SK-N-SH (cell line): Measurements from ENCODE around the gene SLC22A14. TPM values are rescaled to one million over a fixed set of nuclear protein-coding genes. Genes with fewer than 3 reads are reported as not detected.

Source experiments
- CTCF ChIA-PET: fragments of 300-600, 350-600 bp; formaldehyde crosslinking; extraction: SDS; loops from one replicate; lab custom pipeline; 2021; lab: Yijun Ruan, JAX
- POLR2A ChIA-PET: fragments of 350-600 bp; sonication (Branson Sonifier 250); formaldehyde crosslinking; extraction: SDS; loops from one replicate; lab custom pipeline; 2020; ENCODE audit warnings: antibody characterized with exemption, inconsistent platforms; lab: Yijun Ruan, JAX
- DNase-seq: peaks from one replicate; pipeline ENCODE4 v3.0.0; 2012
- H2AFZ ChIP-seq: fragments of 200-600 bp; sonication (generic); 2 replicates; pipeline ENCODE4 v1.8.1; 2016; ENCODE audit warnings: antibody characterized with exemption, mild to moderate bottlenecking, low read depth
- H3F3A ChIP-seq: fragments of 200-600 bp; sonication (generic); replicated peaks from 2 replicates; pipeline ENCODE3; 2016; ENCODE audit warnings: antibody characterized with exemption, mild to moderate bottlenecking; ENCODE audit not compliant: insufficient read depth
- H3K27ac ChIP-seq, 2 experiments: fragments of 200-500 bp in 1 of 2; fragments of 200-600 bp in 1 of 2; sonication (Bioruptor generic) in 1 of 2; sonication (generic), shearing (Covaris generic) in 1 of 2; 2 replicates each; pipeline versions ENCODE4 v1.5.1 to v1.6.1; 2014 to 2016; ENCODE audit warnings: low read depth in 2 of 2, inconsistent platforms in 1 of 2, low read length in 1 of 2, mild to moderate bottlenecking in 1 of 2, mixed read lengths in 1 of 2
- H3K27me3 ChIP-seq: fragments of 200-600 bp; sonication (generic), shearing (Covaris generic); 2 replicates; pipeline ENCODE4 v1.6.1; 2016; ENCODE audit warnings: mixed run types; ENCODE audit not compliant: insufficient read depth
- H3K36me3 ChIP-seq, 2 experiments: fragments of 200-500 bp in 1 of 2; fragments of 200-600 bp in 1 of 2; sonication (Bioruptor generic) in 1 of 2; sonication (generic) in 1 of 2; replicated peaks in 1 of 2; 2 replicates each; pipeline versions ENCODE3 to v1.5.1; 2014 to 2016; ENCODE audit warnings: low read length in 1 of 2, mild to moderate bottlenecking in 1 of 2; ENCODE audit not compliant: insufficient read depth in 2 of 2, control insufficient read depth in 1 of 2
- H3K4me1 ChIP-seq, 2 experiments: fragments of 200-500 bp in 1 of 2; fragments of 200-600 bp in 1 of 2; sonication (Bioruptor generic) in 1 of 2; sonication (generic), shearing (Covaris generic) in 1 of 2; 2 replicates each; pipeline versions ENCODE4 v1.5.1 to v1.6.1; 2014 to 2016; ENCODE audit warnings: low read depth in 1 of 2, low read length in 1 of 2, mixed run types in 1 of 2; ENCODE audit not compliant: insufficient read depth in 2 of 2, control insufficient read depth in 1 of 2
- H3K4me2 ChIP-seq: fragments of 200-600 bp; sonication (generic), shearing (Covaris generic); 2 replicates; pipeline ENCODE4 v1.6.1; 2017; ENCODE audit warnings: mixed run types
- H3K4me3 ChIP-seq, 2 experiments: fragments of 200-500 bp in 1 of 2; fragments of 200-600 bp in 1 of 2; sonication (Bioruptor generic) in 1 of 2; sonication (generic), shearing (Covaris generic) in 1 of 2; 2 replicates each; pipeline versions ENCODE4 v1.5.1 to v1.8.1; 2014 to 2016; ENCODE audit warnings: low read depth in 2 of 2, inconsistent platforms in 1 of 2, low read length in 1 of 2, mild to moderate bottlenecking in 1 of 2, mixed read lengths in 1 of 2, moderate library complexity in 1 of 2
- H3K79me2 ChIP-seq: fragments of 200-600 bp; sonication (generic); 2 replicates; pipeline ENCODE4 v1.8.1; 2017; ENCODE audit warnings: mild to moderate bottlenecking; ENCODE audit not compliant: insufficient read depth
- H3K9ac ChIP-seq: fragments of 200-600 bp; sonication (generic); 2 replicates; pipeline ENCODE4 v1.6.1; 2017; ENCODE audit warnings: mixed run types
- H3K9me2 ChIP-seq: fragments of 200-600 bp; sonication (generic); 2 replicates; pipeline ENCODE4 v1.6.1; 2017; ENCODE audit warnings: mixed run types
- H3K9me3 ChIP-seq: fragments of 200-600 bp; sonication (generic); 2 replicates; pipeline ENCODE4 v1.6.1; 2017; ENCODE audit warnings: mixed run types, mild to moderate bottlenecking, moderate library complexity
- H4K20me1 ChIP-seq: fragments of 200-600 bp; sonication (generic); 2 replicates; pipeline ENCODE4 v1.6.1; 2017; ENCODE audit warnings: mild to moderate bottlenecking, mixed run types; ENCODE audit not compliant: insufficient read depth
- ELF1 ChIP-seq: IDR thresholded peaks from 2 replicates; pipeline ENCODE4 v1.4.0; 2012
- EP300 ChIP-seq, 2 experiments: IDR thresholded peaks; 2 replicates each; pipeline versions ENCODE4 v1.4.0 to v1.6.1; 2012; ENCODE audit warnings: borderline replicate concordance in 1 of 2, low read depth in 1 of 2, low read length in 1 of 2
- EZH2phosphoT487 ChIP-seq: fragments of 200-600 bp; sonication (generic); IDR thresholded peaks from 2 replicates; pipeline ENCODE4 v1.6.1; 2017; ENCODE audit warnings: low read depth, mixed run types, mild to moderate bottlenecking, antibody characterized with exemption, moderate library complexity, borderline replicate concordance
- FOSL2 ChIP-seq: IDR thresholded peaks from 2 replicates; pipeline ENCODE4 v1.4.0; 2012; ENCODE audit warnings: low read depth, mild to moderate bottlenecking, moderate library complexity, borderline replicate concordance
- JUND ChIP-seq: IDR thresholded peaks from 2 replicates; pipeline ENCODE4 v1.4.0; 2012
- MEF2A ChIP-seq: IDR thresholded peaks from 2 replicates; pipeline ENCODE4 v1.4.0; 2012; ENCODE audit warnings: low read depth, borderline replicate concordance
- MXI1 ChIP-seq: IDR thresholded peaks from 2 replicates; pipeline ENCODE4 v1.6.1; 2012; ENCODE audit warnings: mild to moderate bottlenecking, low read depth, low read length, improper control_type of control experiment
- RCOR1 ChIP-seq: fragments of 150-350 bp; IDR thresholded peaks from 2 replicates; pipeline ENCODE4 v1.6.1; 2017; ENCODE audit warnings: antibody characterized with exemption, low read length
- RXRA ChIP-seq: IDR thresholded peaks from 2 replicates; pipeline ENCODE4 v1.4.0; 2012; ENCODE audit warnings: low read depth, mild to moderate bottlenecking, borderline replicate concordance
- SMC3 ChIP-seq: IDR thresholded peaks from 2 replicates; pipeline ENCODE4 v1.6.1; 2012; ENCODE audit warnings: low read depth, low read length, improper control_type of control experiment
- TAF1 ChIP-seq: IDR thresholded peaks from 2 replicates; pipeline ENCODE4 v1.6.1; 2012; ENCODE audit warnings: low read depth, mild to moderate bottlenecking, low read length, moderate library complexity, borderline replicate concordance
- TCF12 ChIP-seq: IDR thresholded peaks from 2 replicates; pipeline ENCODE4 v1.4.0; 2012
- WGBS: methylation state at CpG from one replicate; pipeline ENCODE4 v1.1.6; 2017; ENCODE audit warnings: low lambda C conversion rate; 5-methylcytosine and 5-hydroxymethylcytosine counted together
- polyA plus RNA-seq, 3 experiments: library from polyadenylated mRNA; depleted of rRNA; stranded (reverse); fragments of >200 nt; gene quantifications; 2 replicates each; pipeline ENCODE4 v1.2.3, GENCODE V29; 2012
- TF ChIP-seq, protein P1 (sequence below): fragments of 150-350 bp; IDR thresholded peaks from 2 replicates; pipeline ENCODE4 v1.6.1; 2016; ENCODE audit warnings: mild to moderate bottlenecking, low read depth, low read length
- TF ChIP-seq, protein P2 (sequence below): IDR thresholded peaks from 2 replicates; pipeline ENCODE4 v1.4.0; 2012; ENCODE audit warnings: low read depth, borderline replicate concordance
- TF ChIP-seq, protein P3 (sequence below): IDR thresholded peaks from 2 replicates; pipeline ENCODE4 v1.6.1; 2012; ENCODE audit warnings: mild to moderate bottlenecking, low read depth, low read length, moderate library complexity

Gene SLC22A14
- polyA plus RNA-seq, 1 of the 3 experiments (the other 2 are of a cell fraction), result 0.16 TPM

DNA sequence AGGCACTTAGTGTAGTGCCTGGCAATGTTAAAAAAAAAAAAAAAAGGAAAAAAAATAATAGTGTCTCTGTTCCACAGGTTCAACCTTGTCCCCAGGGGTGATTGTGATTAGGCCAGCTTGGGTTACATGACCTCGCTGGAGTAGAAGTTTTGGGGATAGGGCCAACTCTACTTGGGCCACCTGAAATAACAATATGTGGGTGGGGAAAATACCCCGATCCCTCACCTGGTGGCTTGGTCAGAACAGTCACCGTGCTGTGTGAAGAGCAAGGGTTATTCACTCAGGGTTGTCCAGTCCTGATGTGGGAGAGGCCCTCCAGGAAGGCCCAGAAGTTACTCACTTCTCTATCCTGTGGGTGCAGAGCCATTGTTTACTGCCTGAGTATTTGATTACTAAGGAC lies 84.0 kb downstream of the SLC22A14 start:
- WGBS, result 97% methylated on average over 2 of the region's 3 CpGs
- Histone ChIP-seq H2AFZ (no peak overlapping the region), H3K4me3 (no peak overlapping the region), H3K27me3 (no peaks in the 10 kb centered on the region), H3K36me3 (peaks cover 0 to 3% of the 10 kb centered on the region in 2 experiments), H3K9ac (no peak overlapping the region), H3K9me3 (no peaks in the 10 kb centered on the region), H3F3A (no peaks in the 10 kb centered on the region), H4K20me1 (no peaks in the 10 kb centered on the region), H3K4me1 (no peaks in the 10 kb centered on the region), H3K9me2 (no peaks in the 10 kb centered on the region), H3K4me2 (no peak overlapping the region), H3K79me2 (no peaks in the 10 kb centered on the region), H3K27ac (no peak overlapping the region)
- TF ChIP-seq FOSL2 (no peak), RXRA (no peak), JUND (no peak), SMC3 (no peak), EP300 (IDR thresholded peaks at IDR 0.05; ENCODE audit: borderline replicate concordance in 1 of 2, low read depth in 1 of 2, low read length in 1 of 2) (no peak), RCOR1 (no peak), MXI1 (no peak), MEF2A (no peak), ELF1 (no peak), TCF12 (no peak)
- TF ChIP-seq, protein P1, sequence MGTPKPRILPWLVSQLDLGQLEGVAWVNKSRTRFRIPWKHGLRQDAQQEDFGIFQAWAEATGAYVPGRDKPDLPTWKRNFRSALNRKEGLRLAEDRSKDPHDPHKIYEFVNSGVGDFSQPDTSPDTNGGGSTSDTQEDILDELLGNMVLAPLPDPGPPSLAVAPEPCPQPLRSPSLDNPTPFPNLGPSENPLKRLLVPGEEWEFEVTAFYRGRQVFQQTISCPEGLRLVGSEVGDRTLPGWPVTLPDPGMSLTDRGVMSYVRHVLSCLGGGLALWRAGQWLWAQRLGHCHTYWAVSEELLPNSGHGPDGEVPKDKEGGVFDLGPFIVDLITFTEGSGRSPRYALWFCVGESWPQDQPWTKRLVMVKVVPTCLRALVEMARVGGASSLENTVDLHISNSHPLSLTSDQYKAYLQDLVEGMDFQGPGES, result no peak
- TF ChIP-seq, protein P2, sequence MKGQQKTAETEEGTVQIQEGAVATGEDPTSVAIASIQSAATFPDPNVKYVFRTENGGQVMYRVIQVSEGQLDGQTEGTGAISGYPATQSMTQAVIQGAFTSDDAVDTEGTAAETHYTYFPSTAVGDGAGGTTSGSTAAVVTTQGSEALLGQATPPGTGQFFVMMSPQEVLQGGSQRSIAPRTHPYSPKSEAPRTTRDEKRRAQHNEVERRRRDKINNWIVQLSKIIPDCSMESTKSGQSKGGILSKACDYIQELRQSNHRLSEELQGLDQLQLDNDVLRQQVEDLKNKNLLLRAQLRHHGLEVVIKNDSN, result no peak
- POLR2A ChIA-PET, result interaction anchor here (0.6 kb wide), 1 partner anchor 193 kb away, joined by 3 read pairs; no protein-coding TSS in a partner anchor
- DNase-seq, result no peak
- CTCF ChIA-PET, result interaction anchor here (1.1 kb wide), 1 partner anchor 114 kb away, joined by 3 read pairs; no protein-coding TSS in a partner anchor

DNA sequence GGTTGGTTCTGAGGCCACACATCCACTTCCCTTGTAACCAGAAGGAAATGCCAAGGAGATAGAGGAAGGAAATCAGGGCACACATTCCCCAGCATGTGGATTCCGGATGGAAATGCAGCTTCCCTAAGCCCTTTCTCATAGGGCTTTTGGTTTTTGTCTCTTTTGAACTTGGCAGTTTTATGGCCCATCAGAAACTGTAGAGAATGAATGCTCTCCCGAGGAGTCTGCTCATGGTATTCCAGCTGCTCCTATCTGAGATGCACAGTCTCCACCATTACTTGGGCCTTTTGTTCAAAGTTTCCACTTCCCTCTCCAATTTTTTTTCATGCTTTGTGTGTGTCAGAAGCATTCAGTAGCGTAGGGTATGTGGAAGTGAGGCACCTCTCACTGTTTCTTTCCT lies 85.7 kb downstream of the SLC22A14 start:
- H3K27ac ChIP-seq, result no peak overlapping the region
- H3K4me2 ChIP-seq, result no peak overlapping the region
- H2AFZ ChIP-seq, result no peak overlapping the region
- POLR2A ChIA-PET, result no interaction called here
- CTCF ChIA-PET, result no interaction called here
- no peaks in the 10 kb centered on the region for H3K27me3 ChIP-seq
- 94% methylated on average over 3 of the region's 3 CpGs for WGBS
- TF ChIP-seq TAF1, result no peak
- no peak for TF ChIP-seq ELF1
- no peak for TF ChIP-seq MXI1
- TF ChIP-seq, protein P3, sequence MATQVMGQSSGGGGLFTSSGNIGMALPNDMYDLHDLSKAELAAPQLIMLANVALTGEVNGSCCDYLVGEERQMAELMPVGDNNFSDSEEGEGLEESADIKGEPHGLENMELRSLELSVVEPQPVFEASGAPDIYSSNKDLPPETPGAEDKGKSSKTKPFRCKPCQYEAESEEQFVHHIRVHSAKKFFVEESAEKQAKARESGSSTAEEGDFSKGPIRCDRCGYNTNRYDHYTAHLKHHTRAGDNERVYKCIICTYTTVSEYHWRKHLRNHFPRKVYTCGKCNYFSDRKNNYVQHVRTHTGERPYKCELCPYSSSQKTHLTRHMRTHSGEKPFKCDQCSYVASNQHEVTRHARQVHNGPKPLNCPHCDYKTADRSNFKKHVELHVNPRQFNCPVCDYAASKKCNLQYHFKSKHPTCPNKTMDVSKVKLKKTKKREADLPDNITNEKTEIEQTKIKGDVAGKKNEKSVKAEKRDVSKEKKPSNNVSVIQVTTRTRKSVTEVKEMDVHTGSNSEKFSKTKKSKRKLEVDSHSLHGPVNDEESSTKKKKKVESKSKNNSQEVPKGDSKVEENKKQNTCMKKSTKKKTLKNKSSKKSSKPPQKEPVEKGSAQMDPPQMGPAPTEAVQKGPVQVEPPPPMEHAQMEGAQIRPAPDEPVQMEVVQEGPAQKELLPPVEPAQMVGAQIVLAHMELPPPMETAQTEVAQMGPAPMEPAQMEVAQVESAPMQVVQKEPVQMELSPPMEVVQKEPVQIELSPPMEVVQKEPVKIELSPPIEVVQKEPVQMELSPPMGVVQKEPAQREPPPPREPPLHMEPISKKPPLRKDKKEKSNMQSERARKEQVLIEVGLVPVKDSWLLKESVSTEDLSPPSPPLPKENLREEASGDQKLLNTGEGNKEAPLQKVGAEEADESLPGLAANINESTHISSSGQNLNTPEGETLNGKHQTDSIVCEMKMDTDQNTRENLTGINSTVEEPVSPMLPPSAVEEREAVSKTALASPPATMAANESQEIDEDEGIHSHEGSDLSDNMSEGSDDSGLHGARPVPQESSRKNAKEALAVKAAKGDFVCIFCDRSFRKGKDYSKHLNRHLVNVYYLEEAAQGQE, result no peak
- no peak for TF ChIP-seq EZH2phosphoT487
- TF ChIP-seq, all 33 proteins: peak for 0
- Histone ChIP-seq H3K9me2 (no peaks in the 10 kb centered on the region), H3K79me2 (no peaks in the 10 kb centered on the region), H3F3A (no peaks in the 10 kb centered on the region), H3K4me3 (no peak overlapping the region), H3K9ac (no peak overlapping the region), H3K36me3 (peaks cover 0 to 8% of the 10 kb centered on the region in 2 experiments), H3K4me1 (no peaks in the 10 kb centered on the region), H4K20me1 (no peaks in the 10 kb centered on the region), H3K9me3 (no peaks in the 10 kb centered on the region)
- DNase-seq, result no peak
